ENCODE data around the gene CREB3L4. TPM values are rescaled to one million over a fixed set of nuclear protein-coding genes. Genes with fewer than 3 reads are reported as not detected.

CREB3L4 gene
- total and polyA plus RNA-seq, 2 experiments from 2014 or later, result 4.3 to 4.4 TPM

- TF ChIP-seq EZH2 (IDR thresholded peaks at IDR 0.05; ENCODE audit: insufficient read depth, poor library complexity, severe bottlenecking), result no peak
- no peak for TF ChIP-seq EZH2phosphoT487 (IDR thresholded peaks at IDR 0.05; ENCODE audit: insufficient read depth, low read depth)
Measured at GRCh38 chr1:153958961-153959260, 8.8 kb upstream of the CREB3L4 start.

GRCh38 chr1:153959454-153959853, 8.2 kb upstream of the CREB3L4 start:
- in situ Hi-C loops (cut with MboI), result no loop called here
- Histone ChIP-seq H3K4me1 (ENCODE audit: insufficient read depth) (peaks cover 12% of the 10 kb centered on the region), H3K4me2 (ENCODE audit: unreplicated experiment) (no peak overlapping the region), H3K4me3 (no peak overlapping the region), H3K9ac (no peak overlapping the region), H3K36me3 (ENCODE audit: low read depth) (no peaks in the 10 kb centered on the region), H3K9me2 (ENCODE audit: insufficient read depth) (no peaks in the 10 kb centered on the region), H4K20me1 (ENCODE audit: insufficient read depth) (no peaks in the 10 kb centered on the region), H3K9me3 (ENCODE audit: low read depth) (no peaks in the 10 kb centered on the region), H3F3A (ENCODE audit: insufficient read depth) (peaks cover 9% of the 10 kb centered on the region; the same call in 1 of the 2 replicates), H3K79me2 (ENCODE audit: insufficient read depth) (peaks cover 69% of the 10 kb centered on the region), H3K27ac (0 out of 2 replicates have a peak overlapping the region, but pooled peaks have one; percentile 11), H3K27me3 (replicated peaks; ENCODE audit: insufficient read depth) (no peaks in the 10 kb centered on the region), H2AFZ (no peak overlapping the region)
- no peak for DNase-seq
- 80 to 86% methylated on average over 3 of the region's 3 CpGs for WGBS, 2 experiments (ENCODE audit: low coverage in 1 of 2, low lambda C conversion rate in 2 of 2, missing lambda C conversion rate in 2 of 2)
- no peak for TF ChIP-seq EZH2 (IDR thresholded peaks at IDR 0.05; ENCODE audit: insufficient read depth, poor library complexity, severe bottlenecking)
- TF ChIP-seq EZH2phosphoT487 (IDR thresholded peaks at IDR 0.05; ENCODE audit: insufficient read depth, low read depth), result no peak

More at GRCh38 chr1:153958961-153959260, 8.8 kb upstream of the CREB3L4 start:
- Histone ChIP-seq H2AFZ (peak overlapping the region; percentile 63; the same call in 1 of the 2 replicates), H3K9ac (peak overlapping the region; percentile 90), H3K9me3 (ENCODE audit: low read depth) (no peaks in the 10 kb centered on the region), H3K79me2 (ENCODE audit: insufficient read depth) (peaks cover 69% of the 10 kb centered on the region), H3K36me3 (ENCODE audit: low read depth) (no peaks in the 10 kb centered on the region), H3K27ac (0 out of 2 replicates have a peak overlapping the region, but pooled peaks have one; percentile 11), H3K9me2 (ENCODE audit: insufficient read depth) (no peaks in the 10 kb centered on the region), H3K4me2 (ENCODE audit: unreplicated experiment) (peak overlapping the region; percentile 6), H3K4me1 (ENCODE audit: insufficient read depth) (peaks cover 8% of the 10 kb centered on the region), H3K4me3 (peak overlapping the region; percentile 90), H3F3A (ENCODE audit: insufficient read depth) (peaks cover 9% of the 10 kb centered on the region; the same call in 1 of the 2 replicates), H4K20me1 (ENCODE audit: insufficient read depth) (no peaks in the 10 kb centered on the region), H3K27me3 (replicated peaks; ENCODE audit: insufficient read depth) (no peaks in the 10 kb centered on the region)
- in situ Hi-C loops (cut with MboI), result no loop called here
- WGBS, 2 experiments (ENCODE audit: low coverage in 1 of 2, low lambda C conversion rate in 2 of 2, missing lambda C conversion rate in 2 of 2), result 3 to 8% methylated on average over 4 of the region's 4 CpGs
- no peak for DNase-seq

- Histone ChIP-seq H3K9ac (no peak overlapping the region), H3K4me3 (no peak overlapping the region), H3K4me1 (ENCODE audit: insufficient read depth) (peaks cover 14% of the 10 kb centered on the region), H3K4me2 (ENCODE audit: unreplicated experiment) (no peak overlapping the region), H3K9me2 (ENCODE audit: insufficient read depth) (no peaks in the 10 kb centered on the region), H2AFZ (no peak overlapping the region), H3K9me3 (ENCODE audit: low read depth) (no peaks in the 10 kb centered on the region), H3F3A (ENCODE audit: insufficient read depth) (peaks cover 9% of the 10 kb centered on the region; the same call in 1 of the 2 replicates), H3K27ac (no peak overlapping the region), H3K79me2 (ENCODE audit: insufficient read depth) (peaks cover 67% of the 10 kb centered on the region), H3K36me3 (ENCODE audit: low read depth) (no peaks in the 10 kb centered on the region), H3K27me3 (replicated peaks; ENCODE audit: insufficient read depth) (no peaks in the 10 kb centered on the region), H4K20me1 (ENCODE audit: insufficient read depth) (no peaks in the 10 kb centered on the region)
- in situ Hi-C loops (cut with MboI), result no loop called here
- TF ChIP-seq EZH2phosphoT487 (IDR thresholded peaks at IDR 0.05; ENCODE audit: insufficient read depth, low read depth), result no peak
- no peak for TF ChIP-seq EZH2 (IDR thresholded peaks at IDR 0.05; ENCODE audit: insufficient read depth, poor library complexity, severe bottlenecking)
- 92 to 96% methylated on average over 10 to 11 of the region's 11 CpGs for WGBS, 2 experiments (ENCODE audit: low coverage in 1 of 2, low lambda C conversion rate in 2 of 2, missing lambda C conversion rate in 2 of 2)
- DNase-seq, result no peak
Measured at GRCh38 chr1:153960206-153960605, 7.5 kb upstream of the CREB3L4 start.

GRCh38 chr1:153961421-153961820, 6.3 kb upstream of the CREB3L4 start:
- Histone ChIP-seq H3K9ac (peak overlapping the region; percentile 88; the same call in 1 of the 2 replicates), H3K9me3 (ENCODE audit: low read depth) (no peaks in the 10 kb centered on the region), H4K20me1 (ENCODE audit: insufficient read depth) (no peaks in the 10 kb centered on the region), H3K36me3 (ENCODE audit: low read depth) (no peaks in the 10 kb centered on the region), H3K27ac (no peak overlapping the region; the same call in 1 of the 2 replicates), H3K27me3 (replicated peaks; ENCODE audit: insufficient read depth) (no peaks in the 10 kb centered on the region), H3K9me2 (ENCODE audit: insufficient read depth) (no peaks in the 10 kb centered on the region), H3F3A (ENCODE audit: insufficient read depth) (peaks cover 17% of the 10 kb centered on the region), H3K4me2 (ENCODE audit: unreplicated experiment) (peak overlapping the region; percentile 94), H3K79me2 (ENCODE audit: insufficient read depth) (peaks cover 66% of the 10 kb centered on the region), H3K4me3 (peak overlapping the region; percentile 77; the same call in 1 of the 2 replicates), H3K4me1 (ENCODE audit: insufficient read depth) (peaks cover 16% of the 10 kb centered on the region), H2AFZ (no peak overlapping the region)
- DNase-seq, result no peak
- WGBS, 2 experiments (ENCODE audit: low coverage in 1 of 2, low lambda C conversion rate in 2 of 2, missing lambda C conversion rate in 2 of 2), result 67 to 69% methylated on average over 4 of the region's 4 CpGs
- in situ Hi-C loops (cut with MboI), result no loop called here
- no peak for TF ChIP-seq EZH2phosphoT487 (IDR thresholded peaks at IDR 0.05; ENCODE audit: insufficient read depth, low read depth)
- TF ChIP-seq EZH2 (IDR thresholded peaks at IDR 0.05; ENCODE audit: insufficient read depth, poor library complexity, severe bottlenecking), result no peak

Measured in GM23248 (cell line).